GM19043 (cell line): ENCODE results near the gene SHC3.

ENCODE experiments used
- ATAC-seq: cut with Tn5 transposase; IDR thresholded peaks from one replicate; pipeline ENCODE4 v1.9.1; 2021; ENCODE audit warnings: low read depth; ENCODE audit not compliant: unreplicated experiment

Gene SHC3

DNA sequence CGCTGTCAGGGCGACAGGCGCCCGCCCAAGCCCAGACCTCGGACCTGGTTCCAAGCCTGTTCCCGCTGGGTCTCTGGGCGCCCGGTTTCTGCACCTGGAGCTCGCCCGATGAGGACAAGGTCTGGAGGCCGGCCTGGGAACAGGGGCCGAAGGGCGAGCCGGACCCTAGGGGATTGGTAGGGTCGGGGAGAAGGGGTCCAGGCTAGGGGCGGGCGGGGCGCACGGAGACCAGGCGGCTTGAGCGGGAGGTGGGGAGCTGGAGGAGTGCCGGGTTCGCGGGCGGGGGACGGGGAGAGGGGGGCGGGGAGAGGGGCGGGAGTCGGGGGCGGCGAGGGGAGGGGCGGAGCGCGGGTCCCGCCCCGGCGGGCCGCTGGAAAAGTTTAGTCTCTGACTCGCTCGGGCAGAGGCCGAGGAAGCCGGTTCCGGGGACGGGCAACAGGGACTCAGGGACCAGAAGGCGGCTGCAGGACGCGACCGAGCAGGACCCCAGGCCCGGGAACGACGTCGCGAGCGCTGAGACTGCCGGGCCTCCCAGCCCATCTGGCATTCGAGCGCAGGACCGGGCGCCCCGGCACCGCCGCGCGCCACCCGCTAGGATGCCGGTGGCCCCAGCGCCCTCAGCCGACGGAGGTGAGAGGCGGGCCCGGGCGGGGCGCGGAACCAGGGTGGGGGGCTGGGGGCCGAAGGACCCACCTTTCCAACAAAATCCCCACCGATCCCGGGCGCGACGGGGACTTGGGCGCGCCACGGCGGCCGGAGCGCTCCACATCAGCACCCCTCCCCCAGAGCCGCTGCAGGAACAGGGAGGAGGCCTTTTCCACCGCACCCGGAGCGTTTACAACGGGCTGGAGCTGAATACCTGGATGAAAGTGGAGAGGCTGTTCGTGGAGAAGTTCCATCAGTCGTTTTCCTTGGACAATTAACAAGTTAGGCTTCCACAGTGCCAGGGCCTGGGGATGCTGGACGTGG, 187.3 kb downstream of the SHC3 start, which contains the start of gene S1PR3:
Gene S1PR3, plus strand, starts transcription at position 403 of the 969 bp plus-strand sequence. CDS start 9,733 bp downstream, outside the sequence.
- ATAC-seq: no peak

- ATAC-seq: no peak
These were observed 187.9 kb downstream of the SHC3 start for GRCh38 chr9:88990729-88991065.

GRCh38 chr9:88990041-88990728, 188.4 kb downstream of the SHC3 start:
- no peak for ATAC-seq

GRCh38 chr9:88988796-88989641, 189.6 kb downstream of the SHC3 start:
- ATAC-seq: no peak

DNA sequence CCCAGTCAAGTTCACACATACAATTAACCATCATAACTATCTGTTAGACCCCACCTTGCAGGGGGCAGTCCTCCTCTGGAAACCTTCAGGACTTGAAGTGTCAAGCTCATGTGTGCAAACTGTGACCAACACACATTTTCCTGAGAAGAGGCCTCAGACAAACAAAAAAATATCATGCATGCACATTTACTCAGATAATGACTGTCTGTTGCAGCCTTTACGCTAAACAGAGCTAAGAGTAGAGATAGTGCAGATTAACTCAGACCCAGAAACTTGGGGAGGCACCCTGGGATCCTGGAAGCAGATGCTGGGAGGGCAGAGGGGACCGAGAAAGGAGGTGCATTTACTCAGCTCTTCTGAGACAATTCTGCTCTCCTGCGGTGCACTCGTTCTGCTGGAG, 191.0 kb downstream of the SHC3 start:
- ATAC-seq: no peak

- ATAC-seq: no peak
These were observed 191.8 kb downstream of the SHC3 start for GRCh38 chr9:88986776-88987175.

- no peak for ATAC-seq
These were observed 193.0 kb downstream of the SHC3 start for GRCh38 chr9:88985616-88986015.

DNA sequence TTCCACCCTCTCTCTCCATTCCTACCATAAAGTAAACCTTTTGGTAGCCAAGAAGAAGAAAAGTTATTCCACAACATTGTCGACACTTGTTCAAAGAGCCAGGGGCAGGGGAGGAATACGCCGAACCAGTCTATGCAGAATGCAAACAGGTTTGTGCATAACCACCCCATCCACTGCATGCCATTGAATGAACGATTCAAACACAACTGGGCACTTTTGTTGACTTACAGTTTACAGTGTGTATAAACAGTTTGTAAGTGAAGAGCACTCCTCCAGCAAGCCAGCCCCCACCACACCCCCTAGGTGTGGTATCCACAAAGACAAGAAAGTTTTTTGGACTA, 194.1 kb downstream of the SHC3 start:
- ATAC-seq: no peak

DNA sequence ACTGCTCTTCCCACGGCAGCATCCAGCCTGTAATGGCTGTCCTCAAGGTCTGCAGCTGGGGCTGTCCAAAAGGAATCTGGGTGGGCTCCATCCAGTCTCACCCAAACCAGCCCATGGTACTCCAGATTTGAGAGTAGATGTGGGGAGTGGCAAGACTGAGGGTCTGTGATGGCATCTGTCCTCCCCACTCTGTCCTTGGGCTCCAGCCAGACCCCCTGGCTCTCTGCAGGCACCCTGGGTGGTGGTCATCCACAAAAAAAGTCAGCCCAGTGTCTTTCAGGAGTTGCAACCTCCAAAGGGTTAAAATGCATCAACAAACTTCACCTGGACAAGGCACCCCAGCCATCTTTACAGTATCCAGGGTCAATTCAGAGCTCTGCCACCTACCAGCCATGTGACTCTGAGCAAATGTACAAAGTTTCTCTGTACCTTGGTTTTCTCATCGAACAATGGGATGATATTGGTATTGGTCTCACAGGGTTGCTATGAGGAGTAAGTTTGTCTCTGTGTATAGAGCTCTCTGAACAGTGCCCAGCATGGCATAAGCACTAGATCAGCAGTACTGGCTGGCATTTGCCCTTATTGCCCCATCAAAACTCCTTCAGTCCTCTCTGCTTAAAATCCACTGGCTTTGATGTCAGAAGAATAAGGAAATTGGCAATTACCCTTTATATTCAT, 194.6 kb downstream of the SHC3 start:
- ATAC-seq: no peak

- ATAC-seq: no peak
These were observed 197.8 kb downstream of the SHC3 start for GRCh38 chr9:88980740-88981203.

DNA sequence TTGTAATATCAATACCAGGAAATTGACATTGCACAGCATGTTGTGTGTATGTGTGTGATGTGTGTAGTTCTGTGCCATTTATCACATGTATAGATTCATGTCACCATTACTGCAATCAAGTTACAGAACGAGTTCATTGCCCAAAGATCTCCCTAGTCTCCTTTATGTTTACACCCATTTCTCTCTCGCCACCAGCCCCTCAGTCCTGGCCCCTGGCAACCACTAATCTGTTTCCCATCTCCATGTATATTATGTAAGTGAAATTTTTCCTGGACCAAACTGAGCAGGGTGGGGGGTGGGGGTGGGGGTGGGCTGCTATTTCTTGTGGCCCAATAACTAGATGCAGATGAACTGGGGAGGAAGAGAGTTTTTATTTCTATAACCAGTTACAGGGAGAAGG, 198.8 kb downstream of the SHC3 start:
- no peak for ATAC-seq

DNA sequence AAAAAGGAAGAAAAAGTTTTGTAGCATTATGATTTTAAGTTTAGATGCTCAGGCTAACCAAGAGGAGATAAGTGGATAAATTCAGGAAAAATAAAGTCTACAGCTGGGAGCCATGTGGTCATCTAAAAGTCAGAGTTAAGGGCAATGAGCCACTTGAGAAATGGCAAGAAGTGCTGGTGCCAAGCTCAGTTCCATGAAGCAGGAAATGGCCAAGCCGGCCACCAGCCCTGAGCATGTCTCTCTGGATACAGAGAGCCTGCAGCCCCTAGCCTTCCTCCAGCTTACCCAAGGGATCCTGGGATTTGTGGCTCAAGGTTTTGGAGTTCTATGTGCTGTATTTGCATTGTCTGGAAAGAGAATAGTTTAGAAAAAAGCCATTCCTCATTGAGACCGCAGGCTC, 199.6 kb downstream of the SHC3 start:
- ATAC-seq: no peak

DNA sequence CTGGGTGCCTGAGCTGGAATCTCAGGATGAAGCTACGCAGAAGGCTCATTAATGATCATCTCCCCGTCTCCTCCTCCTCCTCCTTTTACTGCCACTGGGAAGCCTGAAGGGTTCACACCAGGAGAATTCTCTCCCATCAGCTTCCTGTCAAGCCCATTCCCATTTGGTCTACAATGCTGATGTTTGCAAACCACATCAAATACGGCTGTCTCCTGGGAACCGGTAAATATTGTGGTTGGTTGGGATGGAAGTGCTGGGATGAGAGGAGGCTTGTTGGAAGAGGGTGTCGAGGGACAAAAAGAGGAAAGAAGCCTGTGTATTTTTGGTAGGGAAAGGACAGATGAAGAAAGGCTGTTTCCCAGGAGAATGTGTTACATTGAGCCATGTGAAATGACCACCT, 200.6 kb downstream of the SHC3 start:
- no peak for ATAC-seq

GRCh38 chr9:88976890-88977257, 201.7 kb downstream of the SHC3 start:
- ATAC-seq: no peak

- ATAC-seq: no peak
These were observed 202.4 kb downstream of the SHC3 start for GRCh38 chr9:88975966-88976889.

- no peak for ATAC-seq
These were observed 204.0 kb downstream of the SHC3 start for GRCh38 chr9:88974641-88975040.

DNA sequence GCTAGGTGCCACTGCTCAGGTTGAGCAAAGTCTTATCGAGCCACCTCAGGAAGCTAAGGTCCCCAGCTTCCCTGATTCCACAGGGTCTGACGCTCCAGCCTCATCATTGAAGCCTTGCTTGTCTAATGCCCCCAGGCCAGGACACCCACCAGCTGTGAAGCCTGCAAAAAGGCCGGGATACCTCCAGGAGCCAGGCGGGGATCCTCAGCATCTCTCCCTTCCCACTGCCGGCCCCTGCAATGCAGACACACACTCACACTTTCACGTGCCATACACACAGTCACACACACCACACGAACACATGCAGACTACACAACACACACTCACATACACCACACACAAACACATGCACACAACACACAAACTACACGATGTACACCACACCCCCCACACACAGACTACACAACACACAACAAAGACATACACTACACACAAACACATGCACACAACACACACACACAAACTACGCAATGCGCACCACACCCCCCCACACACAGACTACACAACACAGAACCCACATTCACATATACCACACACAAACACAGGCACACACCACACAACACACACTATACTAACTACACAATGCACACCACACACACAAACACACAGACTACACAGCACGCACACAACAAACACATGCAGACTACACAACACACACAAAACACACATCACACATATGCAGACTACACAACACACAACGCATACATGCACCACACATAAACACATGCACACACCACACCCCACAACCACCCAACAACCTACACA, 205.2 kb downstream of the SHC3 start:
- ATAC-seq: no peak

- ATAC-seq: no peak
These were observed 206.2 kb downstream of the SHC3 start for GRCh38 chr9:88972401-88972800.
